BLaER1 (cell line): Measurements from ENCODE around the gene NIPAL4.
A peak's percentile ranks its signal among the peaks of the same experiment; 100 is the strongest.

Source experiments
- H3K27ac ChIP-seq: shearing (Covaris generic); formaldehyde crosslinking; 2 replicates; pipeline ENCODE4 v1.8.1; 2022
- H3K27me3 ChIP-seq: shearing (Covaris generic); formaldehyde crosslinking; 2 replicates; pipeline ENCODE4 v1.8.1; 2022
- H3K36me3 ChIP-seq: shearing (Covaris generic); formaldehyde crosslinking; 2 replicates; pipeline ENCODE4 v1.8.1; 2022
- H3K4me1 ChIP-seq: shearing (Covaris generic); formaldehyde crosslinking; 2 replicates; pipeline ENCODE4 v1.8.1; 2022
- H3K4me2 ChIP-seq: shearing (Covaris generic); formaldehyde crosslinking; 2 replicates; pipeline ENCODE4 v1.8.1; 2022
- H3K4me3 ChIP-seq: shearing (Covaris generic); formaldehyde crosslinking; 2 replicates; pipeline ENCODE4 v1.8.1; 2022
- H3K9ac ChIP-seq: shearing (Covaris generic); formaldehyde crosslinking; 2 replicates; pipeline ENCODE4 v1.8.1; 2022
- H3K9me3 ChIP-seq: shearing (Covaris generic); formaldehyde crosslinking; 2 replicates; pipeline ENCODE4 v1.8.1; 2022
- H4K20me1 ChIP-seq: shearing (Covaris generic); formaldehyde crosslinking; 2 replicates; pipeline ENCODE4 v1.8.1; 2022
- Cebpa-rat ChIP-seq: shearing (Covaris generic); IDR thresholded peaks from 2 replicates; pipeline ENCODE4 v1.8.1; 2022

NIPAL4 gene

GRCh38 chr5:157484768-157485167 lies 24.8 kb downstream of the NIPAL4 start:
- peak overlapping the region; percentile 28 for H3K27ac ChIP-seq

DNA sequence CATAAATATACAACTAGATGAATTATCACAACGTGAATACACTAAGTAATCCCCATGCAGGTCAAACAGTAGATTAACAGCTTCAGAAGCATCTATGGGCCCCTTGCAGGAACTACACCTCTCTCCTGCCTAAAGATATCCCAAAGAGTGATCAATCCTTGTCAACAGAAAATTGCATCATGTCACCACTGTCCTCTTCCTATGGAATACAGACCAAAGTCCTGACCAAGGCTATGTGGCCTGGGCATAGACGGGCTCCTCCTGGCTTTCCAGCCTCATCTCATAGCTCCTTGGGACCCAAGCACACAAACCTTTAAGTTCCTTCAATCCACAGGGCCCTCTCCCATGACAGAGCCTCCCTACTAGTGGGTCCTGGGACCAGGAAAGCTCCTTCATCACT lies 25.3 kb downstream of the NIPAL4 start:
- Histone ChIP-seq H3K4me1 (peaks cover 42% of the 10 kb centered on the region), H3K27me3 (no peaks in the 10 kb centered on the region), H3K36me3 (0 out of 2 replicates have a peak, but pooled peaks cover 4% of the 10 kb centered on the region), H3K27ac (peak overlapping the region; percentile 28; the same call in 1 of the 2 replicates), H4K20me1 (no peaks in the 10 kb centered on the region), H3K9me3 (no peaks in the 10 kb centered on the region), H3K4me2 (peak overlapping the region; percentile 81), H3K4me3 (no peak overlapping the region), H3K9ac (no peak overlapping the region)
- TF ChIP-seq Cebpa-rat: no peak

More at GRCh38 chr5:157484768-157485167, 24.8 kb downstream of the NIPAL4 start:
- H3K4me1 ChIP-seq: peaks cover 42% of the 10 kb centered on the region
- no peaks in the 10 kb centered on the region for H3K9me3 ChIP-seq
- no peaks in the 10 kb centered on the region for H3K27me3 ChIP-seq
- H3K4me3 ChIP-seq: no peak overlapping the region
- H3K4me2 ChIP-seq: peak overlapping the region; percentile 81
- no peak overlapping the region for H3K9ac ChIP-seq
- no peaks in the 10 kb centered on the region for H4K20me1 ChIP-seq
- H3K36me3 ChIP-seq: 0 out of 2 replicates have a peak, but pooled peaks cover 4% of the 10 kb centered on the region
- no peak for TF ChIP-seq Cebpa-rat

DNA sequence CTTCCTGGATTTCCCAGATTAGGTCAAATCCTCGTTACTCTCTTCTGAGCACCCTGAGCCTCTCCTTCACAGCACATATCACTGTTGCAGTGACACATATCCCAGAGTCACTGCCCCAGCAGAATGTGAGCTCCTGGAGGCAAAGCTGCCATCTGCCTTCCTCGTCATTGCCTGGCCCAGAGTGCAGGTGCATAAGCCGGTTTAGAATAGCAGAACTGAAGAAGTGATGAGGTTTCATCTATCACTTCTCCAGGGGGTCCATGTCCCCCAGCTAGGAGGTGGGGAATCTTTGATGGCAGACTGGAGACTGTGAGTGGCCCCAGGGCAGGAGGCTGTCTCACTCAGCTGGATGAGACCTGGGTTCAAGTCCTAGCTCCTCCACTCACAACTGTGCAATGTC lies 25.8 kb downstream of the NIPAL4 start:
- Histone ChIP-seq H3K27me3 (no peaks in the 10 kb centered on the region), H4K20me1 (no peaks in the 10 kb centered on the region), H3K9me3 (no peaks in the 10 kb centered on the region), H3K27ac (peak overlapping the region; percentile 60; the same call in 1 of the 2 replicates), H3K36me3 (0 out of 2 replicates have a peak, but pooled peaks cover 4% of the 10 kb centered on the region), H3K9ac (0 out of 2 replicates have a peak overlapping the region, but pooled peaks have one; percentile 4), H3K4me3 (no peak overlapping the region), H3K4me2 (peak overlapping the region; percentile 81), H3K4me1 (peaks cover 42% of the 10 kb centered on the region)
- no peak for TF ChIP-seq Cebpa-rat

- Histone ChIP-seq H3K9ac (0 out of 2 replicates have a peak overlapping the region, but pooled peaks have one; percentile 4), H3K4me3 (no peak overlapping the region), H4K20me1 (no peaks in the 10 kb centered on the region), H3K27me3 (no peaks in the 10 kb centered on the region), H3K9me3 (no peaks in the 10 kb centered on the region), H3K27ac (peak overlapping the region; percentile 60; the same call in 1 of the 2 replicates), H3K36me3 (0 out of 2 replicates have a peak, but pooled peaks cover 4% of the 10 kb centered on the region), H3K4me2 (peak overlapping the region; percentile 81), H3K4me1 (peaks cover 42% of the 10 kb centered on the region)
- TF ChIP-seq Cebpa-rat: no peak
These were observed 26.2 kb downstream of the NIPAL4 start for GRCh38 chr5:157486221-157486681.

- H3K36me3 ChIP-seq: no peaks in the 10 kb centered on the region
- no peak overlapping the region for H3K9ac ChIP-seq
- peak overlapping the region; percentile 60; the same call in 1 of the 2 replicates for H3K27ac ChIP-seq
- no peaks in the 10 kb centered on the region for H3K9me3 ChIP-seq
- no peak for TF ChIP-seq Cebpa-rat
- H3K4me2 ChIP-seq: peak overlapping the region; percentile 81
- no peak overlapping the region for H3K4me3 ChIP-seq
- peaks cover 42% of the 10 kb centered on the region for H3K4me1 ChIP-seq
- no peaks in the 10 kb centered on the region for H3K27me3 ChIP-seq
- no peaks in the 10 kb centered on the region for H4K20me1 ChIP-seq
These were observed 26.8 kb downstream of the NIPAL4 start for GRCh38 chr5:157486861-157487260.

DNA sequence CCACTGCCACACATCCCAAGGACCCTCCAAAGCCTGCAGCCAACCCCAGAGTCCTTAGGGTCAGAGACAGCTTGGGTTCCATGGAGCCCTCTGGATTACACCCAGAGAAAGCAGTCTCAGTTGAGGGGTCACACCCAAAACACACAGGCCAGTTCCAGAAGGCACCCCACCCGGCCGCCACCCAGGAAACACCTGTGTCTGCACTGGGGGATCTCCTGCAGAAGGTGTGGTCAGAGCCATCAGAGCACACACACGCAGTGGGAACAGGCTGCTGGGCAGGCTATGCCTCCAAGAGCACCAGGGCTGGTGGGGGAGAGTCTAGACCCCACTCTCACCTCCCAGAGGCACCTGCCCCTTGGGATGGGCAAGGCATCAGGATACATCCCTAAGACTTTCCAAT lies 27.3 kb downstream of the NIPAL4 start:
- H3K36me3 ChIP-seq: no peaks in the 10 kb centered on the region
- no peaks in the 10 kb centered on the region for H3K9me3 ChIP-seq
- no peak overlapping the region for H3K4me3 ChIP-seq
- peak overlapping the region; percentile 60; the same call in 1 of the 2 replicates for H3K27ac ChIP-seq
- no peak for TF ChIP-seq Cebpa-rat
- no peaks in the 10 kb centered on the region for H4K20me1 ChIP-seq
- peaks cover 42% of the 10 kb centered on the region for H3K4me1 ChIP-seq
- no peaks in the 10 kb centered on the region for H3K27me3 ChIP-seq
- H3K9ac ChIP-seq: no peak overlapping the region
- H3K4me2 ChIP-seq: peak overlapping the region; percentile 81

DNA sequence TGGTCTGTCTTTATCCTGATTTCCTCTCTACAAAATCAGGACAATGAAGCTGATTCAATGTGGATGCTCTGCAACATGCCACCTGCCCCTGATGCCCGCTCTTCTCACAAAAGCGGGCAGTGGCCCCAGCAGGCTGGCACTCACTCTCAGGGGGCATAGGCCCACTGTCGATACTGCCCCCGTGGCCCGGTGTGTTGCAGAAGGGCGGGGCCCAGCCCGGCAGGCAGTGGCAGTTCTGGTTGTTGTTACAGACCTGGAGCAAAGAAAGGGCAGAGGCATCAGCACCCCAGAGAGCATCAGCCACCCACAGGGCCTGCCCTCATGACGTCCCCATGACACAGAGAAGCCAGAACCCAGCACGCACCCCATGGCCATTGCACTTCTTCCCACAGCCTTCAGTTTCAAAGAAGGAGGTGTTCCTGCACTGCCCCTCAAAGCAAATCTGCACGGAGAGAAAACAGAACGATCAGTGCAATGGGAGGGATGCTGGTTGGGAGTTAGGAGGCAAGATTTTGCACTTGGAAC lies 31.5 kb downstream of the NIPAL4 start:
- Histone ChIP-seq H3K4me1 (peaks cover 16% of the 10 kb centered on the region), H3K4me2 (no peak overlapping the region), H3K36me3 (no peaks in the 10 kb centered on the region), H3K4me3 (no peak overlapping the region), H3K27me3 (no peaks in the 10 kb centered on the region), H3K27ac (no peak overlapping the region), H3K9me3 (no peaks in the 10 kb centered on the region), H4K20me1 (no peaks in the 10 kb centered on the region), H3K9ac (no peak overlapping the region)
- no peak for TF ChIP-seq Cebpa-rat

GRCh38 chr5:157492886-157493285 lies 32.9 kb downstream of the NIPAL4 start:
- Histone ChIP-seq H3K4me1 (peaks cover 2% of the 10 kb centered on the region; the same call in 1 of the 2 replicates), H3K9me3 (no peaks in the 10 kb centered on the region), H4K20me1 (no peaks in the 10 kb centered on the region), H3K9ac (no peak overlapping the region), H3K4me3 (no peak overlapping the region), H3K27ac (no peak overlapping the region), H3K4me2 (no peak overlapping the region), H3K36me3 (no peaks in the 10 kb centered on the region), H3K27me3 (no peaks in the 10 kb centered on the region)
- no peak for TF ChIP-seq Cebpa-rat

- Histone ChIP-seq H3K9me3 (no peaks in the 10 kb centered on the region), H3K27ac (no peak overlapping the region), H3K4me3 (no peak overlapping the region), H3K9ac (no peak overlapping the region), H3K27me3 (no peaks in the 10 kb centered on the region), H3K4me2 (no peak overlapping the region), H3K4me1 (0 out of 2 replicates have a peak, but pooled peaks cover 1% of the 10 kb centered on the region), H3K36me3 (no peaks in the 10 kb centered on the region), H4K20me1 (no peaks in the 10 kb centered on the region)
- TF ChIP-seq Cebpa-rat: no peak
These were observed 34.3 kb downstream of the NIPAL4 start for GRCh38 chr5:157494178-157494832.

DNA sequence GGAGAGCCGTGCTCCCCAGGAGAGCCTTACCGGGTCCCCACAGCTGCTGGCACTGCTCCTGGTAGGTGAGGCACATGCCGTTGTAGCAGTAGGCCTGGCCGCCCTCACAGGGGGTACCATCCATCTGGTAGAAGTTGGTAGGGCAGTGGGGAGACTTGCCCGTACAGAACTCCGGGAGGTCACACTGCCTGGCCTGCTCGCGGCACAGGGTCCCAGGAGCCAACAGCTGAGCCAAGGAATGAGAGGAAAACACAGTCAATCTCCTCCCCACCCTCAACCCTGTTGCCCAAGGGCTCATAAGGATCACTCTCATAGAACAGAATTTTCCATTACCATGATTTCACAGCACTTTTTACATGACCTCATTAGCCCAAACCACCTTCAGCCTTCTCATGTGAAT lies 36.9 kb downstream of the NIPAL4 start:
- Histone ChIP-seq H3K9ac (no peak overlapping the region), H3K27me3 (no peaks in the 10 kb centered on the region), H4K20me1 (no peaks in the 10 kb centered on the region), H3K27ac (0 out of 2 replicates have a peak overlapping the region, but pooled peaks have one; percentile 6), H3K4me2 (no peak overlapping the region), H3K4me1 (peaks cover 27% of the 10 kb centered on the region), H3K4me3 (no peak overlapping the region), H3K9me3 (no peaks in the 10 kb centered on the region), H3K36me3 (no peaks in the 10 kb centered on the region)
- no peak for TF ChIP-seq Cebpa-rat
